SJSA1 (cell line): ENCODE results near the gene CDK2. TPM values are rescaled to one million over a fixed set of nuclear protein-coding genes. Genes with fewer than 3 reads are reported as not detected.
A peak's percentile ranks its signal among the peaks of the same experiment; 100 is the strongest.

Experiments
- DNase-seq, 2 experiments: peaks; one replicate each; pipeline ENCODE4 v3.0.0-alpha.2; 2015 to 2020; ENCODE audit warnings: low spot score in 2 of 2, low read depth in 1 of 2
- H3K27ac ChIP-seq: fragments of 250-450 bp; sonication (Bioruptor Pico); 2 replicates; pipeline ENCODE4 v1.5.1; 2020; ENCODE audit warnings: mild to moderate bottlenecking, moderate library complexity
- H3K27me3 ChIP-seq: fragments of 250-450 bp; sonication (Bioruptor Pico); replicated peaks from 2 replicates; pipeline ENCODE4 v1.5.1; 2020; ENCODE audit warnings: mild to moderate bottlenecking, moderate library complexity
- H3K36me3 ChIP-seq: fragments of 250-450 bp; sonication (Bioruptor Pico); 2 replicates; pipeline ENCODE4 v1.5.1; 2020; ENCODE audit warnings: mild to moderate bottlenecking
- H3K4me1 ChIP-seq: fragments of 250-450 bp; sonication (Bioruptor Pico); replicated peaks from 2 replicates; pipeline ENCODE4 v1.6.1; 2021; ENCODE audit warnings: mild to moderate bottlenecking
- H3K4me3 ChIP-seq: fragments of 250-450 bp; sonication (Bioruptor Pico); 2 replicates; pipeline ENCODE4 v1.5.1; 2020; ENCODE audit warnings: mild to moderate bottlenecking
- H3K9me3 ChIP-seq: fragments of 250-450 bp; sonication (Bioruptor Pico); replicated peaks from 2 replicates; pipeline ENCODE4 v1.5.1; 2020; ENCODE audit warnings: mild to moderate bottlenecking
- total RNA-seq: library from RNA; depleted of rRNA; stranded (reverse); fragments of >200 nt; shearing (Covaris generic); gene quantifications from 2 replicates; pipeline ENCODE4 v1.2.3, GENCODE V29; 2014

CDK2 gene
- total RNA-seq, 1 experiment from 2014 or later = 82.1 TPM

- H3K4me1 ChIP-seq = peaks cover 39% of the 10 kb centered on the region
- DNase-seq = peak in 1 of 2 experiments; percentile 4
- H3K9me3 ChIP-seq = no peaks in the 10 kb centered on the region
- peaks cover 5% of the 10 kb centered on the region; the same call in 1 of the 2 replicates for H3K36me3 ChIP-seq
- no peaks in the 10 kb centered on the region for H3K27me3 ChIP-seq
- H3K4me3 ChIP-seq = peak overlapping the region; percentile 46
- H3K27ac ChIP-seq = peak overlapping the region; percentile 15; the same call in 1 of the 2 replicates
These were observed 34.7 kb upstream of the CDK2 start for GRCh38 chr12:55931780-55932550.

GRCh38 chr12:55932551-55932910 is 34.1 kb upstream of the CDK2 start:
- DNase-seq = peak in 1 of 2 experiments; percentile 10
- peaks cover 2% of the 10 kb centered on the region; the same call in 1 of the 2 replicates for H3K36me3 ChIP-seq
- no peak overlapping the region for H3K27ac ChIP-seq
- peaks cover 39% of the 10 kb centered on the region for H3K4me1 ChIP-seq
- H3K27me3 ChIP-seq = no peaks in the 10 kb centered on the region
- H3K9me3 ChIP-seq = no peaks in the 10 kb centered on the region
- peak overlapping the region; percentile 46 for H3K4me3 ChIP-seq

DNA sequence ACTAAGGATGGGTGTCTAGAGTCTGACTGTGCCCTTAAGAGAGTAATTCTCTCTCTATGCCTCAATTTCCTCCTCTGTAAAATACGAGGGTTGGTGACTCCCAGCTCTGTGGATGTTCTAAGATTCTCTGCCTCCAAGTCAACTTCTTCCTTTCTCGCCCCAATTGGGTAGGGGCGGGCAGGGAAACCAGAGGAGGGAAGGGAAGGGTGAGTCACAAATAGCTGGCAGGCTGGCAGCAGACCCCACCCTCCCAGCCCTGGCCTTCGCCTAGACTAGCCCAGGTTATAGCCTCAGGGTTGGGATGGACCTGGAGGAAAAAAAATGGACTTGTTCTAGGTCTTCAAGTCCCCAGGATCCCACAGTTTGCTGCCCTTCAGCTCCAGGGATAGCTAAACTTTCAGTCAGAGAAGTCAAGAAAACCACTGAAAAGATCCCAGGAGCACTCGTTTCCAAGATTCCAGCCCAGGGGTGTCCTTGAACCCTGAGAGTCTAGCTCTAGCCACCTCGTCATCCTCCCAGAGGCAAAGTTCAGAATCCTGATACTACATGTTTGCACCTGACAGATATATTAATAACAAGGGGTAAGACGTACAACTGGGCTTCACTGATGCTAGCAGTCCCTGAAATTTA is 33.3 kb upstream of the CDK2 start:
- Histone ChIP-seq H3K4me3 (no peak overlapping the region), H3K27me3 (no peaks in the 10 kb centered on the region), H3K27ac (no peak overlapping the region), H3K9me3 (no peaks in the 10 kb centered on the region), H3K4me1 (peaks cover 34% of the 10 kb centered on the region), H3K36me3 (no peaks in the 10 kb centered on the region; the same call in 1 of the 2 replicates)
- DNase-seq = peak in 1 of 2 experiments; percentile 5

DNA sequence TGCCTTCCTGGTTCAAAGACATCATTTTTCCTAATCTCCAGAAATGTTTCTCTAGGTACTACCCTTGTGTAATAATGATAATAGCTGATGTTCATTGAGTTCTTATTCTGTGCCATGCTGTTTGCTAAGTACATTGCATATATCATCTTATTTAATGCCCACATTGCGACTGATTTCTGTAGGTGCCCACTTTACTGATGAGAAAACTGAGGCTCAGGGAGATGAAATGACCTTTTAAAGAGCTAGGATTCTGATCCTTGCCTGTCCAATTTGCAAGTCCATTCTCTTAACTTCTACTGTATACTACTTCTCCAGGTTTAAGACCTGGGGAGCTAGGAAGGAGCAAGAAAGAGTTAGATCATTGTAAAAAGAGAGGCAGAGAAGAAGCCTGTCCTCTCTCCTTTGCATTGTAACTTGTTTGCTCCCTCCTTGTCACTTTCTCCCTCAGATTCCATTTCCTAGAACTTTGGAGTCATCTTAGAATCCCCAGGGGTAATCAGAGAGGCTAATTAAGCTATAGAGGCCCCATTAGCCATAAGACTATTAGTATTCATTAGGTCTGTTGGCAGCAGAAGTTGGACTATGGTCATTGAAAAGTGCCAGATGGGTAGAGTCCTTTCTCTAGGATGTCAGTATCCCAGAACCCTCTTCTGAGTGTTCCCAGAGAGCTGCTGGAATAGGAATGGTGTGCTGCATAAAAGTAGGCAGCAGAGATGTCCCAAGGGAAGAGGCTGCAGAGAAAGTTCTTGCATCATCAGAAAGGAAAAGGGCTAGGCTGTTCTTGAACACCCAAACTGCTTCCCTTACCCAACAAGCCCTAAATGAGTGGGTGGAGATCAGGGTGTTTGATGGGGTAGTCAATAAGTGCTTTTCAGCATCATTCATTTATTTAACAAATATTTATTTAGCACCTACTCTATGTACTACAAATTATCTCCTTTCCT is 32.6 kb upstream of the CDK2 start:
- Histone ChIP-seq H3K4me1 (peaks cover 28% of the 10 kb centered on the region), H3K27me3 (no peaks in the 10 kb centered on the region), H3K4me3 (no peak overlapping the region), H3K9me3 (no peaks in the 10 kb centered on the region), H3K36me3 (no peaks in the 10 kb centered on the region; the same call in 1 of the 2 replicates), H3K27ac (no peak overlapping the region)
- no peak for DNase-seq

DNA sequence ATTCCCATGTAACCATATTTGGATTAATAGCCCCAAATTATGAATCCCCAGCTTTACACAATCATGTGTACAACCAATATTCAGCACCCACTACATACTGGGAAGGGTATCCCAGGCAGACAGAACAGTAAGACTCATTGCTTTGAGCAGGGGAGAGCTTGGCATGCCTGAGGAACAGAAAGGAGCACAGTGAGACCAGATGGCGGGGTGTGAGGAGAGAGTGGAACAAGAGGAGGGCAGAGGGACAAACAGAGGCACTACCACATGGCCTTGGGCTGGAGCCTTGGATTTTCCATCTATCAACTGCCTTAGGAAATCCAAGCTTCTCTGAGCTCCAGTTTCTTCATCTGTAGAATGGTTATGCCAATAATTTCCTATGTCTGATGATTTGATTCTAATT is 31.9 kb upstream of the CDK2 start:
- DNase-seq = no peak

GRCh38 chr12:55935738-55936151 is 30.9 kb upstream of the CDK2 start:
- no peak overlapping the region for H3K27ac ChIP-seq
- DNase-seq = no peak
- no peaks in the 10 kb centered on the region for H3K9me3 ChIP-seq
- no peaks in the 10 kb centered on the region; the same call in 1 of the 2 replicates for H3K36me3 ChIP-seq
- no peaks in the 10 kb centered on the region for H3K27me3 ChIP-seq
- H3K4me1 ChIP-seq = peaks cover 26% of the 10 kb centered on the region
- no peak overlapping the region for H3K4me3 ChIP-seq

More for the DNA sequence above, 31.9 kb upstream of the CDK2 start:
- no peak overlapping the region for H3K4me3 ChIP-seq
- no peaks in the 10 kb centered on the region for H3K27me3 ChIP-seq
- no peaks in the 10 kb centered on the region; the same call in 1 of the 2 replicates for H3K36me3 ChIP-seq
- no peaks in the 10 kb centered on the region for H3K9me3 ChIP-seq
- H3K27ac ChIP-seq = no peak overlapping the region
- H3K4me1 ChIP-seq = peaks cover 27% of the 10 kb centered on the region

- Histone ChIP-seq H3K4me1 (peaks cover 7% of the 10 kb centered on the region), H3K27ac (no peak overlapping the region), H3K27me3 (no peaks in the 10 kb centered on the region), H3K36me3 (no peaks in the 10 kb centered on the region; the same call in none of the 2 replicates), H3K4me3 (no peak overlapping the region), H3K9me3 (no peaks in the 10 kb centered on the region)
- no peak for DNase-seq
These were observed 28.6 kb upstream of the CDK2 start for GRCh38 chr12:55937981-55938380.

- DNase-seq = no peak
- Histone ChIP-seq H3K36me3 (no peaks in the 10 kb centered on the region; the same call in none of the 2 replicates), H3K9me3 (no peaks in the 10 kb centered on the region), H3K4me3 (no peak overlapping the region), H3K27ac (no peak overlapping the region), H3K27me3 (no peaks in the 10 kb centered on the region), H3K4me1 (0 out of 2 replicates have a peak, but pooled peaks cover 3% of the 10 kb centered on the region)
These were observed 27.7 kb upstream of the CDK2 start for GRCh38 chr12:55938826-55939501.

DNA sequence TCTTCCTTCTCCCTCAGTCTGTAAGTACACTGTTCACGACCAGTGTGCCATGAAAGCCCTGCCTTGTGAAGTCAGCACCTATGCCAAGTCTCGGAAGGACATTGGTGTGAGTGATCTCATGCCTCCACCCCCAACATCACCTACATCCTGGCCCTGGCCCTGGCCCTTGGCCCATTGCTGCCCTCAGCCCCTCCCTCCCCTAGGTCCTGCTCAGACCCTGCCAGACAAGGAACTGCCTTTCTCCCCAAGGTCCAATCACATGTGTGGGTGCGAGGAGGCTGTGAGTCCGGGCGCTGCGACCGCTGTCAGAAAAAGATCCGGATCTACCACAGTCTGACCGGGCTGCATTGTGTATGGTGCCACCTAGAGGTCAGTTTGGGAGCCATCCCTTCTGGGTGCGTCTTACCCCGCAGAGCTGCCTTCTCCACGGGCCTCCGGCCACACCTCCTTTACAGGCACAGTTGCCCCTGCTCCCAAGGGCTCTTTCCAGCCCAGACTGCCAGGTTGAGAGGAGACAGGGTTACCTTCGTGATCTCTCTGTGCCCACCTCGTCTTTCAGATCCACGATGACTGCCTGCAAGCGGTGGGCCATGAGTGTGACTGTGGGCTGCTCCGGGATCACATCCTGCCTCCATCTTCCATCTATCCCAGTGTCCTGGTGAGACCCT is 26.4 kb upstream of the CDK2 start:
- peak; percentile 63 to 86 for DNase-seq
- Histone ChIP-seq H3K4me1 (0 out of 2 replicates have a peak, but pooled peaks cover 3% of the 10 kb centered on the region), H3K4me3 (no peak overlapping the region), H3K27me3 (no peaks in the 10 kb centered on the region), H3K36me3 (no peaks in the 10 kb centered on the region; the same call in none of the 2 replicates), H3K27ac (no peak overlapping the region), H3K9me3 (no peaks in the 10 kb centered on the region)

- no peak for DNase-seq
- Histone ChIP-seq H3K36me3 (no peaks in the 10 kb centered on the region; the same call in none of the 2 replicates), H3K4me3 (no peak overlapping the region), H3K27me3 (no peaks in the 10 kb centered on the region), H3K4me1 (0 out of 2 replicates have a peak, but pooled peaks cover 3% of the 10 kb centered on the region), H3K9me3 (no peaks in the 10 kb centered on the region), H3K27ac (no peak overlapping the region)
These were observed 24.6 kb upstream of the CDK2 start for GRCh38 chr12:55942055-55942454.

- no peak overlapping the region for H3K27ac ChIP-seq
- 0 out of 2 replicates have a peak, but pooled peaks cover 3% of the 10 kb centered on the region for H3K4me1 ChIP-seq
- no peak for DNase-seq
- no peaks in the 10 kb centered on the region for H3K9me3 ChIP-seq
- no peaks in the 10 kb centered on the region for H3K27me3 ChIP-seq
- H3K4me3 ChIP-seq = no peak overlapping the region
- no peaks in the 10 kb centered on the region; the same call in none of the 2 replicates for H3K36me3 ChIP-seq
These were observed 24.0 kb upstream of the CDK2 start for GRCh38 chr12:55942577-55943136.

DNA sequence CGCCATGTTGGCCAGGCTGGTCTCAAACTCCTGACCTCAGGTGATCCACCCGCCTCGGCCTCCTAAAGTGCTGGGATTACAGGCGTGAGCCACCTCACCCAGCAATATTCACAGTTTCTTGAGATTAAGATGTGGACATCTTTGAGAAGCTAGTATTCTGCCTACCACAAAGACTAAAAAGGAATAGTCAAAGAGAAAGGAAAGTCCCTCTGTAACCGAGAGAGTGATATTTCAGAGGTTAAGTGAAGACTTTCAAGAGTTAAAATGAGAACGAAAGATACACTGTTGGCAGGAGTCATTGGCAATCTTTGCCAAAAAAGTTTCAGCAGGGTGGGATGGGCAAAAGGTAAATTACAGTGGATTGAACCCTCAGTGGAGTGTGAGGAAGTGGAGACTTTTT is 20.1 kb upstream of the CDK2 start:
- Histone ChIP-seq H3K4me3 (no peak overlapping the region), H3K36me3 (no peaks in the 10 kb centered on the region; the same call in 1 of the 2 replicates), H3K4me1 (no peaks in the 10 kb centered on the region), H3K9me3 (no peaks in the 10 kb centered on the region), H3K27me3 (no peaks in the 10 kb centered on the region), H3K27ac (no peak overlapping the region)
- DNase-seq = no peak
